Stimulated activated CD4-positive, alpha-beta T cell treated with anti-CD3 and anti-CD28 coated beads, Interleukin-1b, Interleukin-23, amount 100 ng/mL, for 4 hours (primary cell): ENCODE measurements around the gene C2CD2.

Experiments
- DNase-seq, 2 donors: peaks; one replicate each; pipeline ENCODE4 v3.0.0-alpha.2; 2020; ENCODE audit warnings: low read depth in 2 of 2

C2CD2 gene

DNA sequence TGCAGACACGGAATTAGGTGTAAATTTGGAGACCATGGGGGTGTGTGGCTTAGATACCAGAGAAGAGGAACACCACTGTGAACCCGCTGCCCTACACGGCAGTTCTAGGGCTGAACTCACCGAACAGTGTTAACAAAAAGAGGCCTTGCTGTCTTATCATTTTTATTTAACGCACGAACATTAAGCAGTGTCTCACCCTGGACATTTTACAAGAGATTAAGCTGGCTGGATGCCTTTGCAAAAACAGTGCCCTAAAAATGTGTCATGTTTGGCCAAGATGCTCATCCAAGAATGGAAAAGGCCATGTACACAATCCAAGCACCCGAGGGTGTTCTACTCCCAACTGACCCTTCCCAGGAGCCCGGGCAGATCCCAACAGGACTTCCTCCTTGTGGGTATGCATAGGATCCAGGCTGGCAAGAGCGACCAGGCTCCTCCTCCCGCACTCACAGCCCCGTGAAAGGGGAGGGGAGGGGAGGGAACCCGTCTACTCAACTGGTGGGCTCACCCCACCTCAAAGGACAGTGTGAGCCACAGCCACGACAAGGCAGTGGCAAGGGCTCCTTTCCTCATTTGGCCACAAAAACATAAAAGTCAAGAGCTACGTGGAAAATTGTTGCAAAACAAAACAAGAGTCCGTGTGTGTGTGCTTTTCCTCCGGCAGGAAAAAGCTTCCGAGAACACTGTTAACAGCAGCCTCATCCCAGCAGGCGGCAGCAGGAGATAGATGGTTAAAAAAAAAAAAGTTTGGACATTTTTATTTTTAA, 20.3 kb downstream of the C2CD2 start:
- DNase-seq, result no peak

DNA sequence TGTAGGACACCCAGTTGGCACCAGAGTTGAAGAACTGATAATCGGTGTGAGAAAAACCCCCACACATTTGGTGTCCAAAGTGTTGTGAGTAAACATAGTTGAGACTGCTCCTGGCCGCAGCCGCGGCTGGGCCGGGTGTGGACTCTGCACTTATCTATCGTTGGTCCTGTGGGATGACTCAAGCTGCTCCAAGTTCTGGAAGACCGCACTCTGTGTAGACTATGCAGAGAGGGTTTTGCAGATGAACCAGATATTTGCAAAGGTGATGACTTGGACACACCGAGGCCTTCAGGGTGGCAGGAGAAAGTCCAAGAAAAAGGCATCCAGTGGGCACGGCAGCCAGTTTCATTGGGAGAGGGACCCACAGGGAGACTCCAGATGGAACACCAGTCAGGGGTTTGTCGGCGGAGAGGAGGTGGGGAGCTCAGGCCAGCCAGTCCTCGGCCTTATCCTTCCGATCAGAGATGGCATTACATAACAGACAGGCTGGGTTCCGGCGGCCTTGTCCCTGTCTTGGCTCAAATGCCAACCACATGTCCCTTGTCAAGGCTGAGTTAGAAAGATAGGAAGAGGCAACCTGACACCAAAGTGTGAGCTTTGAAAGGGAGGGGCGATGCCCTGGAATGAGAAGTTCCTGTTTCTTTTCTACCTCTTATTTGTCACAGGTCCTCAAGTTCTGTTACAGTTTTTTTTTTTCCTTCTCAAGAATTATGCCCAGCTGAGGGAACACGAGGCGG, 21.1 kb downstream of the C2CD2 start:
- no peak for DNase-seq

DNA sequence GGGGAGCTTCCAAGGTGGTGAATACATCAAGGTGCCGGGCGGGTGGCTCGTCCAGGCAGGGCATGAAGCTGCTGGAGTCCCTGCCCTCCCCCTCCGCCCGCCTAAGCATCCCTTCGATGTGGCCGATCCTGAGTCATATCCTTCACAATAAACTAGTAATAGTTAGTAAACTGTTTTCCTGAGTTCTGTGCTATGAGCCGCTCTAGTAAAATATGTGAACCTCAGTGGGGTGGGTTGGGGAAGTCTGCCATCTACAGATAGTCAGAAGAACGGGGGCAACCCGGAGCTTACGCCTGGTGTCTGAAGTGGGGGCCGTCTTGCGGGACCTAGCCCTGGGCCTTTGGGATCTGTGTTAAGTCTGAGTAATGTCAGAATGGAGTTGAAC, 21.6 kb downstream of the C2CD2 start:
- DNase-seq, result no peak

DNA sequence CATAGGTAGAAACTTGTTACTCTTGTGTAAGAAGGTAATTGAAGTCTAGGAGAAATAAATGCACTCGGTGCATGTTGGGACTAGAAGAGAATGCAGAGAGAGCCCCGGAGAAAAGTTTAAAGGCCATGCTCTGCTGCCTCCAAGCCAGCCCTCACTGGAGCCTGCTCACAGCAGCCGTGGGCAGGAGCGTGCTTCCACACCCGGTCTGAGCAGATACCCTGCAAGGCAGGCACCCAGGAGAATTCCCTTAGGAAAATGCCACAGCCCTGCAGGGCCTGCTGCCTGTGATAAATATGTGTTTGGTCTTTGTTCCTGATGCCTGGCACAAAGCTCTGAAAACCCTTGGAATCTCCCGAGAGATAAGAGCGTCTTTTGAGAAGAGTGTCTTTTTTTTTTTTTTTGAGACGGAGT, 22.8 kb downstream of the C2CD2 start:
- DNase-seq, result no peak

DNA sequence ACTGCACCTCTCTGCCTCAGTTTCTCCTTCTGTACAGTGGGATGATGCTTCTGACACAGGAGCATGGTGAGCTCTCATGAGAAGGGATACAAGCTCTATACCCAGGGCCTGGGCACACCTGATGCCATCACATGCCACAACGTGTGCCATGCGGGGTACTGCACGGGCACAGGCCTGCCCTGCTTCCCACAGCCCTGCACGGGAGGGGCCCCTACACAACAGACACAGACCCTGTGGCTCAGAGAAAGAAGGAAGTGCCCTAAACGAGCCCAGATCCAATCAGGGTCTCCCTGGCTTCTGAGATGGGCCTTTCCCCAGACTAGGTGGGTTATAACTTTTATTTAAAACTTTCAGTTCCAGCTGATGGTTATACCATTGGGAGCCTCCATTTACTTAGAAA, 24.6 kb downstream of the C2CD2 start:
- no peak for DNase-seq

DNA sequence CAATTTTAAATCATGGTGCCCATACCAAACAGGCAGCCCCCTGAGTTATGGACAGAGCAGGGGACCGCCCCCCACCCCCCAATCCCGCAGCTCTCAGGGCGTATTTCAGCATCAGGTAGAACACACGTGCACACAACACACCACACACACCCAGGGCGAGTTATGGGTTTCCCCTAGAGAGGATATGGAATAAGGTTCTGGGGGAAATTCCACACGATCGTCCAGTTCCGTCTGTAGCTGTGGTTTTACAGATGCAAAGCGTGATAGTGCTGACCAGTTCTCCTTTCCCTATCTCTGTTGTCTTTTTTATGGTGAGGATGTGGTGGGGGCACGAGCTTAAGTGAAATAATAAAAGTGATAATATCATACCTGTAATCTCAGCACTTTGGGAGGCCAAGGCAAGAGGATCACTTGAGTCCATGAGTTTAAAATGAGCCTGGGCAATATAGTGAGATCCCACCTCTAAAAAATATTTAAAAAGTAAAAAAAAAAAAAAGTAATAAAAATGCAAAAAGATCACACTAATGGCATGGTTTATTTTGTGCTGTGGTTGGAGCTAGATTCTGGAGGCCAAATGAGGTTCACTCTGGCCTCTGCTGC, 25.1 kb downstream of the C2CD2 start:
- no peak for DNase-seq

DNA sequence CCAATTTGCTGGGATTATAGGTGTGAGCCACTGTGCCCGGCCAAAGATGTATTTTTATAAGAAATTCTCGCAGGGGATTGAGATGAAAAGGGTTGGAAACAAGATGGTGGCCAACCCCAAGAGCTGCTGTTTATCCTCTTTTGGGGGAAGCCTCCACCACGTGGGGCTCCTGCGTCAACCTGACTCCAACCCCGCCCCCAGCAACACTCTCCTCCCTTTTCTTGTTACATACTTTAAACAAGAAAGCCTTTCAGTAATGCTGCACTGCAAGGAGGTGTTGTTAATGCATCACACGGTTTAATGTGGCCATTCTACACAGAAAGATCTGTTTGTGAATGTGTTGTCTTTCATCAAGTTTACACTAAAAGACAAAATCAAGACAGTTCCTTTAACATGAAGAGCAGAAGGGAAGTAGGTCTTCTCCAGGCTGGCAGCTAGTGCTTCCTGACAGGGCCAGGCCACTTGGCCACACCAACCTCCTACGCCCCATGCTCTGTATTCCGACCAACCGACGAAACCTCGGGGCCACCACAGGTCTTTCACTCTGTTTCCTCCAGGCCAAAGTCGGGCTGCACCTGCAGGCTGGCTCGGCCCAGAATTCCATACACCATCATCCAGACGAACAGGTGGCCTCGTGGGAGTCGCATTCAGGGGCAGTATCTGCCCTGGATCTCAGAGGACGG, 25.9 kb downstream of the C2CD2 start:
- DNase-seq, result no peak

DNA sequence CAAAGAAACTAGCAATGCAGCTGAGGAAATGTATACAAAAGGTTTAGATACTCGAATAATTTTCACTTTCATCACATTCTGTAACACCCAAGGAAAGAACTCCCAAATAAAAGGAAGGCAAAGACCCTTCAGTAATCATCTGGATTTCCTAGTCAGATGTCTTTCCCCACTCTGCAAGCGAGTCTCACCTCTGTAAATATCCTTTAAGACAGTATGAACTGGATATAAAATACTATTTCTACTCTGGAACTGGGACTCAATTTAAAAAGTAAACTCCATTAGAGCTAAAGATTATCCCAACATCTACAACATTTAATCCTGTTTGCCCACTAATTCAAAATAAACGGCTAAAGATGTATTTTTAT, 27.0 kb downstream of the C2CD2 start:
- DNase-seq, result no peak

DNA sequence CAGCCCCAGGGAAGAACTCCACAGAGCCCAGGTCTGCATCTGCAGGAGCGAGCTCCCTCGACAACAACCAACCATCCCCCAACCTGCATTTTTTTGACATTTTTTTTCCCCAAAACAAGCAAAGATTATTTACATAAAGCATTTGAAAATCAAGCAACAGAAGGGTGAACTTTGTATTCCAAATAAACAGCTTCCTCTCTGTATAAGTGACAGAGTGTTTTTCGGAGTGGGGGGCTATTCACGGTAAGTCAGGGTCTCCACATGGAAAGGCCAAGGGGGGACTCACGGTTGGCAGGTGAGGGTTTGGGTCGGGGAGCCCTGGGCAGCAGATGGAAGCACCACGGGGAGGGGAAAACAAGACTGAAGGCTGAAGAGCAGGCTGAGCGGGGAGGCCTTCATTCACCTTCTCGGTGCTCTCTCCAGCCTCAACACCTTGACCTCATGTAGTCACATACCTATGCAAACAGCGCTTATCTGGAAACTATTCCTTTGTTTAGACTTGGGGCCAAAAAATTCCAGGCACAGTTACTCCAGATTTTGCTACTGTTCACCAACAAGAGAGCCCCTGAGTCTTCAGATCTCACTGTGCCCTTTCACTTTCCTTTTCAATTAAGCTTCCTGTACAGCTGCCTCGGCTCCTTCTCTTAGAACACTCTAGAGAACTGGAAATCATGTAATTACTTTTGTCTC, 27.6 kb downstream of the C2CD2 start:
- DNase-seq, result peak in 1 of 2 donors; percentile 18

DNA sequence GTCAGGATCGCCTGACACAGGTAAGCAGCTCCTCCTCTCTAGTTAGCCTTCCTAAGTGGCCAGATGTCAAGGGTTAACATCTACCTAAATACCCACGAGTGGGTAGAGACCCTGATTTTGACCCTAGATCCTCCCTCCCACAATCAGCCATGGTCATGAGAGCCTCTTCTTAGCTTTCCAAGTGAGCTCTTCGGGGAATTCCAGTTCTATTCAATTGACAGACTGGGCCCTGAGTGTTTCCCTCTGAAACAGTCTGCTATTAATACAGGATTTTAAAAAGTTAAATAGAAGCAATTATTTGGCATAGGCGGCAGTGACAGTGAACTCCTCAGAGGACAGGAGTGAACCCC, 28.1 kb downstream of the C2CD2 start:
- DNase-seq, result no peak

DNA sequence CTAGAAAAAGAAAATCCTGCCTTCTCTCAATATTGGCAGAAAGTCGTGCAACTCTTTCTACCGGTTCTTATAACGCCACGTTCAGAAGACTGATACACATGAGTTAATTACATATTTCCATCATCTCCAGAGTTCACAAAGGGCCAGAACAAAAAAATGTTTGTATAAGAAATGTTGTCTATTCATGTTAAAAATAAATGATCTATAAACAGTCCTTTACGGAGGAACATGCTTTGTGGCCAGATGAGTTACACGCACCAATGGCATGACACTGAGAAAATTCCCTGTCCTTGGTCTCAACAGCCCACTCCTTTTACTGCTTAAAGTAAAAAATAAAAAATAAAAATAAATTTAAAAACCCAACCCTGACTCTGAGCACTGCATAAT, 29.5 kb downstream of the C2CD2 start:
- no peak for DNase-seq

DNA sequence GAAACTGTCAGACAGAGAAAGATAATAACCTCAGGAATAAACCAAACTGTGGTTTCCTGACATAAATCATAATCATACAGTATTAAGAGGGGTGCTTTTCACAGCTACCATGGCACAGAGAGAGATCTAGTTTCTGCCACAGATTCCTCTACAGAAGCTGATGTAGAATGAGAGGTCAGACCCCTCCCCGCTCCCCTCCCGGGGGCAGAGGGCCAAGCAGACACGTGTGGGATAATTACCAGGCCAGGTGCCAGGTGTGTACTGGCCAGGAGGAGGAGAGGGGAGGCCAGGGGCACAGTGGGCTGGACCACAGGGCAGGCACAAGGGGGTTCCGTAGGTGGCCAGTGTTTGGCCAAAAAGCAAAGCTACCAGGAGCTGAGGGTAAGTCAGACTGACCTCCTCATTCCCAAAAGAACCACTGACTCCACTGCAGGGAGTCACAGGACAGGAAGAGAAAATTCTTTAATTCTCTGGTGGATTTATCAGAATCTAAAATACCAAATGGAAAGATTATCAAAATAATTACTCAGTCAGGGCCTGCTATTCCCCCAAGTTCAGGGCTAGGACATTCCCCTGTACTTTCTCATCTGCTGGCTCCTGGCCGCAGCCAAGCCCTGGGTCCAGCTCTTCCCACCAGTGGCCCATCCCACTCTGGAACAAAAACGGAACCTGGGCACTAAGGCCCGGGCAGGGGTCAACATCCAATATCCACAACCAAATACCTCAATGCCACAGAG, 30.0 kb downstream of the C2CD2 start:
- DNase-seq, result no peak

DNA sequence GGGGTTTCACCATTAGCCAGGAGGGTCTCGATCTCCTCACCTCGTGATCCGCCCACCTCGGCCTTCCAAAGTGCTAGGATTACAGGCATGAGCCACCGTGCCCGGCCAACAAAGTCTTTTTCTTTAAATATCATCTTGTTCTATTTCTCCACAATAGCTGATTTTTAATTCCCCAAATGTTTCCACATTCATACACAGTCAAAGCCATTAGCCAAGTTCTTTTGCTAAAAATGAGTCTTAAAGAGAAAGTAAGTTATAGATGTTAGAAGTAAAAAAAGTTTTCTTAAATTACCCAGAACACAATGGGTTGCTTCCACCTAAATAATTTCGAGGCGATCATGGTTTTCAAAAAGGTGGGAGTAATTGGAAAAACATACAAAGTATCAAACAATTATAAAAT, 30.6 kb downstream of the C2CD2 start:
- no peak for DNase-seq

DNA sequence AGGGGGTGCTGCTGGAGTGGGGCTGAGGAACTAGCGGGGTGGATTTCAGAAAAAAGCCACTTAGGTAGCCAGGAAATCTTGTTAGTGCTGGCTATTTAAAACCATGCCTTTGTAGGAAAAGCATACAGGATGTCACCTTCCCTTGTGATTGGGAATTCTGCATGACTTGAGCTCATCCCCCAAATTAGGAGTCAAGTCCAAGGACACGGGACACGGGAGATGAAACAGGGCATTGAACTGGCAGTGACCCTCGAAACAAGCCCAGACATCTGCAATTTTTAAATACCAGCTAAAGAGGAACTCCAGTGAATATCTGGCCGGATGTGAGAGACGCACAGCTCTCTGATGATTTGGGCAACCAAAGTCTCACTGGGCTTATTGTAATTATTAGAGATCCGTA, 32.8 kb downstream of the C2CD2 start:
- no peak for DNase-seq

DNA sequence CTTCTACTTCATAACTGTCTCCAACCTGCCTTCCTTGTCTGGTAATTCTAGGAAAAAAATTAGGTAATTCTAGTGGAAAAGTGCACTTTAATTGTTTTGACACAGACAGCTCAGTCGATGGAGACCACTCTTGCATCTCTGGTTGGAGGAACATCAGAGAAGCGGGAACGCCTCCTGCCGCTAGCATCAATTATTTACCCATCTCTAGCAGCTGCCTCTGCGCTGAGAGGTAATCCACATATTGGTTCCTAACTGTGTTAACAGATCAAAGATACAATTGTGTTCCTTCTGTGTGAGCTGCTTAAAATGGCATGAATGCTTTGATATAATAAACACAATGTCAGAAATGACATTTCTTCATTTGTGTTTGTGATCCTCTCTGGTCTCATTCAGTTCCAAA, 33.3 kb downstream of the C2CD2 start:
- DNase-seq, result no peak

DNA sequence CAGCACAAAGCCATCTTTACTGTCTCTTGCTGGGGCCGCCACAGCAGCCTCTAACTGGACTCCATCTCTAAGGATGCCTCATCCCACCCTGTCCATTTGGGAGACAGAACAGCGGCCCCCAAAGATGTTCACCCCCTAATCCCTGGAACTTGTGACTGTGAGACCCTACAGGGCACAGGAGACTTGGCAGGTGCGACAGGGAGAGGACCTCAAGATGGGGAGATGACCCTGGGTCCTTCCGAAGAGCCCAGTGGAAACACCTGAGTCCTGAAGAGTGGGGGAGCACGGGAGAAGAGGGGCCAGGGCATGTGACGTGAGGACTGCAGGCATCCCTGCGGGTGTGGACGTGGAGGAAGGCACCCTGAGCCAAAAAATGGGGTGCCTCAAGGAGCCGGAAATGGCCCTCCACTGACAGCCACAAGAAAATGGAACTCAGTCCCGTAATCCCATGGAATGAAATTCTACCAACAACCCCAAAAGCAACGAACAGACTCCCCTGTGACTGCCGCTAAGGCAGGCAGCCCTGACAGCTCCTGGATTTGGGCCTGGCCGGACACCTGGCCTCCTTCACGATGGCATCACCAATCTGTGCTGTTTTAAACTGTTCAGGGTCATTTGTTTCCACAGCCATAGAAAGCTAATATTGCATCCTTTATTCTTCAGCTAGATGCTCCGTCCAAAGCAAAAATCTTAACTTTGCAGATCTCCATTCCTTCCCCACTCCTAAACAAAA, 34.0 kb downstream of the C2CD2 start:
- no peak for DNase-seq

DNA sequence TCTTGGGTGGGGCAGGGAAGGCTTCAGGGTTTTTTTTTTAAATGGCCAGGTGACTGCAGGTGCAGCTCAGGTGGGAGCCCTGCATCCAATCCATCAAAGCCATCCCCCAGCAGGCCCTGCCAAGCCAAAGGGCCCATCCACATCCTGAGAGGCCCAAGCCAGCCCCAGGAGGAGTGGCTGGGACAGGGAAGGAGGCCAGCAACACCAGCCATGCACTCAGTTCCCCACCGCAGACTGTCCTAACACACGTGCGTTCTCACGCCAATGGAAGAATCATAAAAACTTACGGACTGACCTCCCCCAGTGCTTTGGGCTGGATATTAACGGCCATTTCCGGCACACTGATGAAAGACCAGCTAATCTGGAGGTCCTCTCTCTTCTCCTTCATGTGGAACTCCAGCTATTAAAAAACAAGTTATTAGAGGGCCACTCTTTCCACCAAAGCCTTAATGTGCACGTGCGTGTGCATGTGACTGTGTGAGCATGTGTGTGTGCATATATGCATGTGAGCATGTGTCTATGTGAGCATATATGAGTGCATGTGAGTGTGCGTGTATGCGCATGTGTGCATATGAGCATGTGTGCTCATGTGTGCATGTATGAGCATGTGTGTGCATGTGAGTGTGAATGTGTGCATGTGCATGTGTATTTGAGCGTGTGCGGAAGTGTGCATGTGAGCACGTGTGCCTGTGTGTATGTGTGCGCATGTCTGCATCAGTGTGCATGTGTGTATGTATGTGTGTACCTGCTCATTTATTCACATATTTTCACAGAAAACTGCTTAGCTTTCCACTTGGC, 35.1 kb downstream of the C2CD2 start:
- no peak for DNase-seq

DNA sequence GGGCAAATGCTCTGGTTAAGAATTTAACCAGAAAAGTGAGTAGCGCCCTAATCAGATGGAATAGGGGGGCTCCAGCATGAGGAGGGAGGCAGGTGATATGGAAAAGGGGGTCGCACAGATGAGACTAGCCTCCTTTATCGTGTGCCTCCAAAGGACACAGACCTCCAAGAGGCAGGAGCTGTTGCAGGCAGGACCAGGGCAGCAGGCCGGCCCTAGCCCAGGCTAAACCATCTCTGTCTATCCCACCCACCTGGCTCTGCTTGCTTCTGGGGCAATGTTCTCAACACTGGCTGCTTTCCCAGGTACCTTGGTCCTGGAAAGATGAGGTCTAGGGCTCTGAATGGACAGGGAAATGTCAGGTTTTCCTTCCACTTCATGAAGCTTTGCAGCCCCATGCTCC, 36.3 kb downstream of the C2CD2 start:
- DNase-seq, result no peak

DNA sequence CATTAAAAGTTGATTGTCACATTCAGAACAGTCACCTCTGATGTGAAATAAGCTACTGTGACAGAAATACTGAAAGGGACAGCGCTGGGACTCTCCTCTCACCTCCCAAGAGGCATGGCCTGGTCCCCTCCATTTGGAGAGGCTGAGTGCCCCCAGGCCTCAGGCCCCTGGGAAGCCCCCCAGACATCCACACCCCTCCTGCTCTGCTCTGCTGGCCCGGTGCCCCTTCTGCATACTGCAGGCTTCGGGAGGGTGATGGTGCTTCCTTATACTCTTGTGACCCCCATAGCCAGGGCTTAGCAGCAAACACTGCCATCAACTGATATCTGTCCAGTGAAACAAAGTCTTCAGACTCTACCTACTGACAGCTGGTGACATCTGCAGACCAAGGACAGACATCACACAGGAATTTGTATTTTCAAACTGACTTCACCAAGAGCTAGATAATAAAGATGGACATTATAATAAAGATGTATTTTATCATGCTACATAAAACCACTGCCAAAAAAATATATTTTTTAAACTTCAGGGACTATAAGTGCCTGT, 36.9 kb downstream of the C2CD2 start:
- DNase-seq, result no peak

DNA sequence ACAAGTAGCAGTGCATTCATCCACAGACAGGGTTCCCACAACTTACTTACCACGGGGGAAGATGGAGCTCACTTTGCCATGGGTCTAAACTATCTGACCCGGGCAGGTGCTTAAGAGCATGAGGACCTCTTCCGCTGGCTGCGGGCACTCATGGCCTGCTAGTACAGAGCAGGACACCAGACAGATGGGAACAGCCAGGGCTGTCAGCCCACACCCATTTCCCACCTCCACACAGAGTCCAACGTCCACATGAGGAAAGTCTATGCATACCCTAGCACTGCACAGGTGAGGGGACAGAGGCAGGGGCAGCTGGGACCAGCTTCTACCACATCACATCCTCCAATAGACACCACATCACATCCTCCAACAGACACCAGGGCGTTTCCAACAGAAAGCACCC, 38.9 kb downstream of the C2CD2 start:
- DNase-seq, result no peak
